DMS153 (cell line): Measurements from ENCODE around the gene ITIH1.
"Not testable (repeated sequence)": the region's sequence is repeated elsewhere in the genome, so short reads cannot be mapped to it uniquely, and the experiment has no call there.

Experiments used
- DNase-seq: peaks from one replicate; lab custom pipeline; 2025; lab: John Stamatoyannopoulos, UW

ITIH1 gene

DNA sequence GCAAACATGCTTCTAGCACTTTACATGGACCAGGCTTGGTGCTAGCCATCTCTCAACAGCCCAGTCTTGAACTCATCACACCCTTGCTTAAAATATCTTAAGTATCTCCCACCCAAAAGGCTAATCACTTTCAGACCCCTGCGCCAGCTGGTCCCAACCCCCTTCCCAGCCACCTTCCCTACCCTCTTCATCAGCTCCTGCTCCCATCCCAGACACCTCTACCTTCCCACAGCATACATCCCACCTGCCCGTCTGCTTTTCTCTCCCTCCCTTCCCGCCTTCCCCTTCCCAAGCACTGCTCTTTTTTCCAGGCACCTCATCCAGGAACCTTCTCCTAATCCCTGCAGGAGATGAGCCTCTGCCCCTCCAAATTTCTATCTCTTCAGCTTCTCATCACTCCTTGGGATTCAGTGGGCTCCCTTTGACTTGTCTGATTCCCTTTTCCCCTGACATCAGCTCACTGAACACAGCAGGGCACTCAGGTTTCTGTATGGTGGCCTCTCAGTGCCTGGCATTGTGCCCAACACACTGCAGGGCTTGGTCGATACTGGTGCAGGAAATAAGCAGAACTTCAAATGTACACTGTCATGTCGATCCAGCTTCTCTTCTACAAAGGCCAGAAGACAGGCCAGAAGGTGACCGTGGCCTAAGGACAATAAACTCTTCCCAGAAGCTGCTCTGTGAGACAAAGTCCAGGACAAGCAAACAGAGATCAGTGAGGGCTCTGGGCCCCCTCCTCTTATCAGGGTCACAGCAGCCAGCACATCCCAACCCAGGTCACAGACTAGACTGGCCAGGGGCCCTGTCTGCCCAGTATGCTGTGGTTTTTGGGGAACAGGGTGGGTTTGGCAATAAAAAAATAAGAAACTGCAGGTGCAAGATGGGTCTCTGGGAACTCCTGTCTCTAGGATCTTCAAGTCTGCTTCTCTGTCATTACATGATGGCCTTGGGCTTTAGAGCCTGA is 2.2 kb upstream of the ITIH1 start:
- DNase-seq, result no peak

DNA sequence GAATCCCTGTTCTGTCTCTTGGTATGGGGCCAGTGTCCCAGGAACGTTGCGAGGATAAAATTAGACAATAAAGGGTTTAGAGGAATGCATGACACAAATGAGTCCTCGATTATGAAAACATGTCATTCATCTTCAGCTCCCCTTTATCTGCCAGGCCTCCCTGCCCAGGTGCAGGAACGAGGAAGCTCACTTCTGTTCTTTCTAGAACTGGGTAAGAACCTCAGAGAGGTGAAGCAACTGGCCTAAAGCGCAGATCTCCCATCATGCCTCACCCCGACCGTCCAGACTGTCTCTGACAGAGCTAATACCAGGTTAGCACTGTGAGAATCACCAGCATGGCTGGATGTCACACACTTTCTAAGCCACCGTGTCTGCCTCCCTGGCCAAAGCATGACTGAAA is 1.5 kb upstream of the ITIH1 start:
- no peak for DNase-seq

DNA sequence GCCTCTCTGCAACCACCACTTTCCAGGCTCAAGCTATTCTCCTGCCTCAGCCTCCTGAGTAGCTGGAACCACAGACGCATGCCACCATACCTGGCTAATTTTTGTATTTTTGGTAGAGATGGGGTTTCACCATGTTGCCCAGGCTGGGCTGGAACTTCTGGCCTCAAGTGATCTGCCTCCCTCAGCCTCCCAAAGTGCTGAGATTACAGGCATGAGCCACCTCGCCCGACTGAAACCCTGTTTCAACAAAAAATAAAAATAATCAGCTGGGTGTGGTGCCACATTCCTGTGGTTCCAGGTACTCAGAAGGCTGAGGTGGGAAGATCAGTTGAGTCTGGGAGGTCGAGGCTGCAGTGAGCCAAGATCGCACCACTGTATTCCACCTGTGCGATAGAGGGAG is 913 bp upstream of the ITIH1 start:
- not testable (repeated sequence) for DNase-seq

DNA sequence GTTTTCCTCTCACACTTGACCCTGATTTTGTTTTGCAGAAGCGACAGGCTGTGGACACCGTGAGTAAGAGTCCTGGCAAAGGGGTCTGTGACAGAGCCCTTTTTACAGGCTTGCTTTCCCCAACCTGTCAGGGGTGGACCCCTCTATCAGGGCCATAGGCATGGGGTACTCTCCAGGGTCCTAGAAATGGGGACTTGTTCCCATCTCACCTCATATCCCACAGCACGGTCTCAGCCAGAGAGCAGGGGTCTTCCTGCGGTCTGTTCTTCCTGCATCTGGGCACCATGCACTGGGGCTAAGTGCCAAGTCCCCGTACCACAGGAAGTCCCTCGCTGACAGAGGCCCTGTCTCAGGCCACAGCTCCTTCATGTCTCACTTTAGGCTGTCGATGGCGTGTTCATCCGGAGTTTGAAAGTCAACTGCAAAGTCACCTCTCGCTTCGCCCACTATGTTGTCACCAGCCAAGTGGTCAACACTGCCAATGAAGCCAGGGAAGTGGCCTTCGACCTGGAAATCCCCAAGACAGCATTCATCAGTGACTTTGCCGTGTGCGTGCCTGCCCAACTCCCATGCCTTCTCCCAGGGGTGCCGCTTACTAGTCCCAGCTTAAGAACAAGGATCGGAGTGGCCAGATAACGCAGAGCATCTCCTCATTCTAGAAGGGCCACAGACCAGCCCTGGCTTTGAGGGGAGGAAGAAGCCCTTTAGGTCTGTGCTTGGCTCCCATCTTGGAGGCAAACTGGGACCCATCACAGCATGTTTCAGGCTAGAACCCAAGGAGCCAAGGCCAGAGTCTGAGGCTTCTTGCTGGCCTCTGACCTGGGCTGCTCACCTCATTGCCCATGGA is 783 bp downstream of the ITIH1 start:
- no peak for DNase-seq

DNA sequence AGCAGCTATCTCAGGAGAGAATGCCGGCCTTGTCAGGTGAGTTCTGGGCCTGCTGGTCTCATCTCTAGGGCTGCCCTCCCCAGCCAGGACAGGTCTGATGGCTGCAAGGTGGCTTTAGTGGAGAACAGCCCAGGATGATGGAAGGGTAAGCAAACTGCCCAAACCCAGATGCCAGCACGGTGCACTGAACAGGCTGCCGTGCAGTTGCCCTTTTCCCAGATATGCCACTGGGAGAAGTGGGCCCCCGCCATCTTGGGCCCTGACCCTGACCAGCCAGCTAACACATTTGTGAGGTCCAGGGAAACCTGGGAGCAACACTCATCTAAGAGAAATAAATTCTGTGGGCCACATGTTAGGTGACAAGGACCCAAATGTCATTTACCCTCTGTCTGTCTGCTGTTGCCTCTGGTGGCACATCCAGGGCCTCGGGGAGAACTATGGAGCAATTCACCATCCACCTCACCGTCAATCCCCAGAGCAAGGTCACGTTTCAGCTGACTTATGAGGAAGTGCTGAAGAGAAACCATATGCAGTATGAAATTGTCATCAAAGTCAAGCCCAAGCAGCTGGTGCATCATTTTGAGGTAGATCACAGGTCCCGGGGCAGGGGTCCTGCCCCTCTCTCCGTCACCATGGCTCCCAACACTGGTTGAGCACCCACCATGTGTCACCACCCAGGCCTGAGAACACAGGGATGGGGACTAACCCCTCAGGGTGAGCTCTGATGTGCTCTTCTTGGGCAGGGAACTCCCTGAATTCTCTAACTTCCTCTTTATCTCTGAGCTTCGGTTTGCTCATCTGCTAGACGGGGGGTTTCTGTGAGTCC is 1.8 kb downstream of the ITIH1 start:
- no peak for DNase-seq

DNA sequence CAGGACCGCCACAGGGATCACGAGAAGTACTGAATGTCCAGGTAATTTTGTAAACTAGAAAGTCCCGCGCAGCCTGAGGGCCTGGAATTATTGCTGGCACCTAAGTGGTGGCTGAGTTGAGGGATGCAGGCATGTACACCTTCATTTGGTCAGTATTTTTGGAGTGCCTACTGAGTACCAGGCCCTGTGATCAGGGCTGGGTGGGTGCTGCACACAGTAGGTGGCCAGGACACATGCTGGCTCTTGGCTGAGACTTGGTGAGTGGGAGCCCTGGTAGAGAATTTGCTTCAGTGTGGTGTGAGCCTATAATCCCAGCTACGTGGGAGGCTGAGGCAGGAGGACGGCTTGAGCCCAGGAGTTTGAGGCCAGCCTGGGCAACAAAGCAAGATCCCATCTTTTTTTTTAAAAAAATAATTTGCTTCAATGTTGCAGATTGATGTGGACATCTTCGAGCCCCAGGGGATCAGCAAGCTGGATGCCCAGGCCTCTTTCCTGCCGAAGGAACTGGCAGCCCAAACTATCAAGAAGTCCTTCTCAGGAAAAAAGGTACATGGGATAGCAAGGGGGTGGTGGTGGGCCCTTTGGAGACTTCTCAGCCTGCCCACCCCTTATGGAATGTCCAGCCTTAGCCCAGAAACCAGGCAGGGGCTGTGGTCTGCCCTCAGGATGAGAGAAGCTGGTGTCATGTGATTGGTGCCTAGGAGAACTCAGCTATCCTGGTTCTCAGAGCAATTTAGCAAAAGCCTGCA is 2.6 kb downstream of the ITIH1 start:
- DNase-seq, result no peak

DNA sequence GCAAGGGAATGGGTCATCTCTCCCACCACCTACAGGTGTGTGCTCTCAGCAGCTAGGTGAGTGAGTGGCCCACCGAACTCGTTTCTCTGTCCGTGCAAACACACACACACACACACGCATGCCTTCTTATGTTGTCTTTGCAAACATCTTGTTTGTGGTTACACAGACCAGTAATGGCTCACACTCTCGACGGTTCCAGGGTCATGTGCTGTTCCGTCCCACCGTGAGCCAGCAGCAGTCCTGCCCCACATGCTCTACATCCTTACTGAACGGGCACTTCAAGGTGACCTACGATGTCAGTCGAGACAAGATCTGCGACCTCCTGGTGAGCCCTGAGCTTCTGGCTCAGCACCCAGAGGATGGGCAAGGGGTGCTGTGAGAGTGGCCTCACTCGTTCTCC is 4.3 kb downstream of the ITIH1 start:
- DNase-seq, result no peak

DNA sequence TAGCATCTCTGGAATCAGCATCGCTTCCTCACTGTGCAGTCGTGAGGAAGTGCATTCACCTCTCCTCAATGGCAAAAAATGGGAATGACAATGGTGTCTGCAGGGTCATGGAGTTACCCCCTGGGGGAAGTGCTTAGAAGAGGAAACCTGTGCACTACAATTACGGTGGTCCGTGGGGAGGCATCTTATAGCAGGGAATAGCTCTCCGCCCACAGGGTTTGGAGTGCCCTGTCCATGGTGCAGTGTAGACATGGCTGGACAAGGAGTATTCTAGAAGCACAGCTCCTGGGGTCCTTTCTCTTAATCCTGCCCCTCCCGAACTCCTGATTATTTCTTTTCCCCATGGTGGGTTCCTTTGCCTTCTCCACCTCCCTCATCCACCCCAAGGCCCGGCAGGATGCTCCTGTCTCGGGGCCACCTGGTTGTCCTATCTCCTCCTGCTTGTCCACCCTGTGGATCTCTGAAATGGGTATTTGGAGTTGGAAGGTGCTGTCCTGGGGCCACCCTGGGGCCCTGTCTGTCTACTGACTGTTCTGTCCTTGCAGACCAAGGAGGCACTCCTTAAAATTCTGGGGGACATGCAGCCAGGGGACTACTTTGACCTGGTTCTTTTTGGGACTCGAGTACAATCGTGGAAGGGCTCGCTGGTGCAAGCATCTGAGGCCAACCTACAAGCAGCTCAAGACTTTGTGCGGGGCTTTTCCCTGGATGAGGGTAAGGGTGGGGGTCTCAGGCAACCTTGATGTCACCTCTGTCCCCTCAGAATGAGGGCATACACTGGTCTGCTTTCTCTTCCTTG is 5.2 kb downstream of the ITIH1 start:
- DNase-seq, result no peak

DNA sequence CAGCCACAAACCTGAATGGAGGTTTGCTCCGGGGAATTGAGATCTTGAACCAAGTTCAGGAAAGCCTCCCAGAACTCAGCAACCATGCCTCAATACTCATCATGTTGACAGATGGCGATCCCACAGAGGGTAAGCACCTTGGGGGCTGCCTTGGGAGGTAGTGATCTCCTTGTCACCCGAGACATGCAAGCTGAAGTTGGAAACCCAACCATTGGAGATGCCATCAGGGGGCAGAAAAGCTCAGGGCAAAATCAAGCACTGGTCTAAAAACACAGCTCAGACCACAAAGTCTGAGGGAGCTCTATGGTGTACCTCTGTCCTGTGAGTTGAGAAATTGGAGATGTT is 5.8 kb downstream of the ITIH1 start:
- DNase-seq, result no peak

DNA sequence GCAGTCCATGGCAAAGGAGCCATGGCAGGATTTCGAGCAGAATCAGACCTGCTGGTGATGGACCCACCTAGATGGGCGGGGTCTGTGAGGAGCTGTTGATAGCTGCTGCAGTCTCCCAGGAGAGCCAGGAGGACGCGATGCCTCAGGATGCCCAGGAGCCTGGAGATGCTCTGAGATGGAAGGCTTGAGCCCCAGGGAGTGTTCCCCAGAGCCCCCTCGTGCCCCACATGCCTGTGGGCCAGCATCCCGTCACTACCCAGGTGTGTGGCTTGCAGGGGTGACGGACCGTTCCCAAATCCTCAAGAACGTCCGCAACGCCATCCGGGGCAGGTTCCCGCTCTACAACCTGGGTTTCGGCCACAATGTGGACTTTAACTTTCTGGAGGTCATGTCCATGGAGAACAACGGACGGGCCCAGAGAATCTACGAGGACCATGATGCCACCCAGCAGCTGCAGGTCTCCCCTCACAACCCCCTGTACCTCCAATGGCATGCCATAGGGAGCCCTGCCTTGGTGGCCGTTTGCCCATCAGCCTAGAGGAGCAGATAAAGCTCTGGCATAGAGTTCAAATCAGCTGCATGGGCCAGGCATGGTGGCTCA is 6.7 kb downstream of the ITIH1 start:
- DNase-seq, result no peak

DNA sequence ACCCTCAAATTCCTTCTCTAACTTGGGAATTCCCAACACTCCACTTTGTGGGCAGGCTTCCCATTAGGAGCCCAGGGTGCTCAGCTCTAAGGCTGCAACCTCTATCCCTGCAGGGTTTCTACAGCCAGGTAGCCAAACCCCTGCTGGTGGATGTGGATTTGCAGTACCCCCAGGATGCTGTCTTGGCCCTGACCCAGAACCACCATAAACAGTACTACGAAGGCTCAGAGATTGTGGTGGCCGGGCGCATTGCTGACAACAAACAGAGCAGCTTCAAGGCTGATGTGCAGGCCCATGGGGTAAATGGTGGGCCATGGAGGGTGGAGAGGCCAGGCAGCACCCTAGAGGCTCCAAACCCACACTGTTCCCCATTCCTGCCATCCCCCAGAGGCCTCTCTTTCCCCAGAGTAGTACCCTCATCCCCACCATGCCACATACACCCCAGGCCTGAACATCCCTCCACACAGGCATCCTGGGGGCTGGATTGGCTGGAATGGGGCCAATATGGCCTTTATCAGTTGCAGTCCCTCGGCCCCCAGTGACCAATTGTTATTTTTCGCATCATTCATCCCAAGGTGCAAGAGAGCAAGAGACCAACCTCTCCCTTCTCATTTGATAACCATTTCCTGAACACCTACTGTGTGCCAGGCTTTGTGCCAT is 7.7 kb downstream of the ITIH1 start:
- no peak for DNase-seq

DNA sequence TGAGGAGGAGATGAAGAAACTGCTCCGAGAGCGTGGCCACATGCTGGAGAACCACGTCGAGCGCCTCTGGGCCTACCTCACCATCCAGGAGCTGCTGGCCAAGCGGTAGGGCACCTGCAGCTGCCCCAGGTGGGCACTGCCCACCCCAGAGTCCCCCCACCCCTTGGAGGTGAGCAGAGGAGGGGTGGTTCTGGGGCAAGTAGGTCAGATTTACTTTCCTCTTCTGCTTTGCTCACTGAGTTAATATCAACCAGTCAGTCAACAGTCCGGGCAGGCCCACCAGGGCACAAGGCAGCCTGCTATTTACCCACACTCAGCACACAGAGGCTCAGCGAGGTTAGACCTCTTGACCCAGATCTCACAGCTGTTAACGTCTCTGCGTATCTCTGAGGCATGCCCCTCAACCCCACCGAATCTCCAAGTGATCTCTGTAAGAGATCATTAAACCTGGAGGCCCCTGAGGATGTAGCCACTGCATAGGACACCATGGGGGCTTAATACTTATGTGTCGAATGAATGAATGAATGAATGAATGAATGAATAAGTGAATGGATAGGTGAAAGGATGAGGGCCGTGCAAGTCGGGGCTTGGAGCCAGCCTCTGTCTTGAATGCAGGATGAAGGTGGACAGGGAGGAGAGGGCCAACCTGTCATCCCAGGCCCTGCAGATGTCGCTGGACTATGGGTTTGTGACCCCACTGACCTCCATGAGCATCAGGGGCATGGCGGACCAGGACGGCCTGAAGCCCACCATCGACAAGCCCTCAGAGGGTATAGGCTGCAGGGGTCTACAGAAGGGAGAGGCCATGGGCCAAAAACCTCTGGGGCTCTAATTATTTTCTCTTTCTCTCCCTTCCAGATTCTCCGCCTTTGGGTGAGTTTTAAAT is 9.2 kb downstream of the ITIH1 start:
- DNase-seq, result no peak

DNA sequence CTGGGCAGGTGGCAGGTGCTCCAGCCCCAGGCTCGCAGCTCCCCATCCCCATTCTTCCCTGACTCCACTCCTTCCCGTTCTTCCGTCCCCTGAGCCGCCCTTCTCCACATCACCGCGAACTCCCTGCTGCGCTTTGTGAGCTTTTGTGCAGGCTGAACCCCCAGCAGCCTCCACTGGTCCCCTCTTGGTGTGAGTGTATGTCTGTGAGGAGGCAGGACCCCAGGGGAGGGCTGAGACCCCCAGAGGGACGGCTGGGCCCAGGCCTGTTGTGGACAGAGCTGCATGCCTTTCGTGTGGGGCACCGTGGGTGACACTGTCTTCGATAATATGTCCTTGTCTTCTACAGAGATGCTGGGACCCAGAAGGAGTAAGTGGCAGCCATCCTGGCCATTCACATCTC is 9.8 kb downstream of the ITIH1 start:
- no peak for DNase-seq

DNA sequence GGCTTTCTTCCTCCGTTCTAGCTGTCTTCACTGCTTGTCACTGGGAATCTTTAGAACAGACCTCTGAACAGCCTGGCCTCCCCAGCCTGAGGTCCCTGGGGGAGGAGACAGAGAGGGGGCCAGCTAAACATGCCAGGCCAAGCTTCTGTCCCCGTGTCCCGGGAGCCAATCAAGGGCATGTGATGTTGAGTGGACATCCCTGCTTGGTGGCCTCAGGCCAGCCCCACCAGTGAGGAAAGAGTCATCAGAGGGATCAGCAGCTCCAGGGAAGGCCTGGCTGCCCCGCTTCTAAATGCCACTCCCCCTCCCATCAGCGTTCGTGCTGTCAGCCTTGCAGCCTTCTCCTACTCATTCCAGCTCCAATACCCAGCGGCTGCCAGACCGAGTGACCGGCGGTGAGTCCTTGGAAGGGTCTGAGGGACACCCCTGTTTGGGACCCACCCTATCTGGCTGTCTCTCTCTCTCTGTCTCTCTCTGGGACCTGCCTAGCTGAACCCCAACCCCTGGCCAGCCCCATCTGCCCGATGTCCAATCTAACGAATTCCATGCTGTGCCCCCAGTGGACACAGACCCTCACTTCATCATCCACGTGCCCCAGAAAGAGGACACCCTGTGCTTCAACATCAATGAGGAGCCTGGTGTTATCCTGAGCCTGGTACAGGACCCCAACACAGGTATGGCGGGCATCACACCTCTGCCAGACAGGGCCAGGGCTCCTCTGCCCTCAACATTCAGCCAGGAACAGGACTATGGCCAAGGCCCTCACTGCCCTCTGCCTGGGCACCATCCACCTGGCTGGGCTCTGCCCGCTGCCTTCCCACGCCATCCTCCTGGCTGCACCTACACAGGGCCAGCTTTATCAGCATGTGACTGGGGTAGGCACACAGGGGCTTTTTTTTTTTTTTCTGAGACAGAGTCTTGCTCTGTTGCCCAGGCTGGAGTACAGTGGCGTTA is 10.6 kb downstream of the ITIH1 start:
- no peak for DNase-seq

DNA sequence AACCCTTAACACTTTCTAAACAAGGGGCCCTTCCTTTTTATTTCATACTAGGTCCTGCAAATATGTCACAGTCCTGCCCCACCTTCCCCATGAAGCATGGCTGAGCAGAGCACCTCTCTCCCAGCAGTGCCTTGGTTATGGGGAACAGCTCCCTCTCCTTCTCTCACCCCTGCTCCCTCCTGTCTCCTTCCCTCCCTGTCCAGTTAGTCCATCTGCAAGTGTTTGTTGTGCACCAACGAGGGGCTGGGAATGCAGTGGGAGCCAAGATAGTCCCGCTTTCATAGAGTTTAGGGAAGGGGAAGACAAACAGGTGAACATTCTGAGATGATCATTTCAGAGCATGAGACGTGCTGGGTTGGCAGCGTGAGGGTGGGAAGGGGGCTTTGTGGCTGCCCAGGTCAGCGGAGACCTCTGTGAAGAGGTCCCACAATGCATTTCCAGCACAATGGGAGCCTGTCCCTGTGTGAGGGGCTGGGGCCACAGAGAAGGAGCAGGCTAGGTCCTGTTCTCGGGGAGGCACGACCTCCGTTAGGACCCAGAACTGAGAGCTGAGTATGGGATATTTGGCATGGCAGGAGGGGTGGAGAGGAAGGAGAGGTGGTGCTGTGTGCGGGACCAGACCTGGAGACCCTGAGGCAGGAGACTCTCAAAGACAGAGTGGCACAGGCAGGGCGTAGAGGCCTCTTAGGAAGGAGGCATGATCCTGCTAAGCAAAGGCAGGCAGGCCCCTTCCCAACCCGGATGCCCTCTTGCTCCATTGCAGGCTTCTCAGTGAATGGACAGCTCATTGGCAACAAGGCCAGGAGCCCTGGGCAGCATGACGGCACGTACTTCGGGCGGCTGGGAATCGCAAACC is 11.7 kb downstream of the ITIH1 start:
- DNase-seq, result no peak

DNA sequence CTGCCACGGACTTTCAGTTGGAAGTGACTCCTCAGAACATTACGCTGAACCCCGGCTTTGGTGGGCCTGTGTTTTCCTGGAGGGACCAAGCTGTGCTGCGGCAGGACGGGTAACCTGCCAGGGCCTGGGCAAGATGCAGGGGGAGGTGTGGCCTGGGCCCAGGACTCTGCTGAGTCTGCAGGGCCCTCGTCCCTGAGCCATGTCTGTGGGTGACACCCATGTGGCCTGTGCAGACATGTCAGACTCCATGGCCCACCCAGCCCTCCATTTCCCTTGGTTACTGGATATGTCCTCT is 12.3 kb downstream of the ITIH1 start:
- no peak for DNase-seq

DNA sequence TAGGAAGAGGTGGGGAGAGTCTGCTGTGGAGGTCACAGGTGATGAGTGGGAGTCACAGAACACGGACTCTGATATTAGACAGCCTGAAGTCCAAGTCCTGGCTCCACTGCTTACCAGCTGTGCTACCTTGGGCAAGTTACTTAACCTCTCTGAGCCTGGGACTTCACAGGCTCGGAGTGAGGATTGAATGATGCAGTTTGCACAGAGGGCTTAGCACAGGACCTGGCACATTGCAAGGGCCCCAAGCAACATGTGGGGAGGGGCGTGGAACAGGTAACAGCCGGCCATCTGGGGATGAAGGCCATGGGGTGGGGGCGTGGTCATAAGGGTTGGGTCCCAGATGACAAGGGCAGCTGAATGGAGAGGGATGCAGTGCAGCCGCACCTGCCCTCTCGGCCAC is 12.9 kb downstream of the ITIH1 start:
- no peak for DNase-seq
